Measurements from ENCODE around the gene ZMIZ2.

ZMIZ2 gene

GRCh38 chr7:44705434-44705833 is 43.2 kb upstream of the ZMIZ2 start:
- H3K4me1 ChIP-seq, result no peaks in the 10 kb centered on the region
- no peaks in the 10 kb centered on the region for H3K27me3 ChIP-seq (ENCODE audit: control insufficient read depth, insufficient read depth, low read length)
- no peak overlapping the region for H3K9ac ChIP-seq
- H3K36me3 ChIP-seq (ENCODE audit: control insufficient read depth, insufficient read depth, low read length), result no peaks in the 10 kb centered on the region
- H3K9me3 ChIP-seq (ENCODE audit: control insufficient read depth, low read length), result no peaks in the 10 kb centered on the region
- H3K79me2 ChIP-seq, result no peaks in the 10 kb centered on the region
- no peak for TF ChIP-seq CTCF (IDR thresholded peaks at IDR 0.05)
- no peak overlapping the region for H3K27ac ChIP-seq
- H3K4me3 ChIP-seq (ENCODE audit: low read depth, low read length), result no peak overlapping the region
- no peak overlapping the region for H3K4me2 ChIP-seq (ENCODE audit: low read length)
- no peak overlapping the region for H2AFZ ChIP-seq

GRCh38 chr7:44706788-44707557 is 41.7 kb upstream of the ZMIZ2 start:
- Histone ChIP-seq H3K27me3 (ENCODE audit: control insufficient read depth, insufficient read depth, low read length) (no peaks in the 10 kb centered on the region), H3K79me2 (no peaks in the 10 kb centered on the region), H3K4me3 (ENCODE audit: low read depth, low read length) (no peak overlapping the region), H3K36me3 (ENCODE audit: control insufficient read depth, insufficient read depth, low read length) (no peaks in the 10 kb centered on the region), H3K27ac (no peak overlapping the region), H3K4me2 (ENCODE audit: low read length) (no peak overlapping the region), H2AFZ (no peak overlapping the region), H3K9me3 (ENCODE audit: control insufficient read depth, low read length) (no peaks in the 10 kb centered on the region), H3K4me1 (peaks cover 2% of the 10 kb centered on the region), H3K9ac (no peak overlapping the region)
- TF ChIP-seq CTCF (IDR thresholded peaks at IDR 0.05), result no peak

GRCh38 chr7:44707558-44708230 is 41.0 kb upstream of the ZMIZ2 start:
- no peak overlapping the region for H2AFZ ChIP-seq
- H3K27ac ChIP-seq, result no peak overlapping the region
- H3K36me3 ChIP-seq (ENCODE audit: control insufficient read depth, insufficient read depth, low read length), result no peaks in the 10 kb centered on the region
- no peak overlapping the region for H3K9ac ChIP-seq
- H3K4me2 ChIP-seq (ENCODE audit: low read length), result no peak overlapping the region
- no peaks in the 10 kb centered on the region for H3K27me3 ChIP-seq (ENCODE audit: control insufficient read depth, insufficient read depth, low read length)
- H3K9me3 ChIP-seq (ENCODE audit: control insufficient read depth, low read length), result no peaks in the 10 kb centered on the region
- H3K4me1 ChIP-seq, result peaks cover 8% of the 10 kb centered on the region
- no peak overlapping the region for H3K4me3 ChIP-seq (ENCODE audit: low read depth, low read length)
- no peak for TF ChIP-seq CTCF (IDR thresholded peaks at IDR 0.05)
- H3K79me2 ChIP-seq, result no peaks in the 10 kb centered on the region

GRCh38 chr7:44709011-44709915 is 39.4 kb upstream of the ZMIZ2 start:
- Histone ChIP-seq H3K36me3 (ENCODE audit: control insufficient read depth, insufficient read depth, low read length) (no peaks in the 10 kb centered on the region), H3K27ac (no peak overlapping the region), H3K9me3 (ENCODE audit: control insufficient read depth, low read length) (no peaks in the 10 kb centered on the region), H3K27me3 (ENCODE audit: control insufficient read depth, insufficient read depth, low read length) (no peaks in the 10 kb centered on the region), H3K4me2 (ENCODE audit: low read length) (no peak overlapping the region), H3K79me2 (no peaks in the 10 kb centered on the region), H3K4me1 (peaks cover 8% of the 10 kb centered on the region), H2AFZ (no peak overlapping the region), H3K9ac (no peak overlapping the region), H3K4me3 (ENCODE audit: low read depth, low read length) (no peak overlapping the region)
- TF ChIP-seq CTCF (IDR thresholded peaks at IDR 0.05), result no peak
